Stimulated activated CD8-positive, alpha-beta memory T cell treated with anti-CD3 and anti-CD28 coated beads, Interleukin-4, amount 100 ng/mL, for 24 hours (primary cell): Measurements from ENCODE around the gene TMEM116.

Source experiments
- DNase-seq: peaks from one replicate; pipeline ENCODE4 v3.0.0-alpha.2; 2020; ENCODE audit warnings: low read depth

Gene TMEM116

GRCh38 chr12:111893287-111893686, 119.7 kb downstream of the TMEM116 start:
- DNase-seq = no peak

DNA sequence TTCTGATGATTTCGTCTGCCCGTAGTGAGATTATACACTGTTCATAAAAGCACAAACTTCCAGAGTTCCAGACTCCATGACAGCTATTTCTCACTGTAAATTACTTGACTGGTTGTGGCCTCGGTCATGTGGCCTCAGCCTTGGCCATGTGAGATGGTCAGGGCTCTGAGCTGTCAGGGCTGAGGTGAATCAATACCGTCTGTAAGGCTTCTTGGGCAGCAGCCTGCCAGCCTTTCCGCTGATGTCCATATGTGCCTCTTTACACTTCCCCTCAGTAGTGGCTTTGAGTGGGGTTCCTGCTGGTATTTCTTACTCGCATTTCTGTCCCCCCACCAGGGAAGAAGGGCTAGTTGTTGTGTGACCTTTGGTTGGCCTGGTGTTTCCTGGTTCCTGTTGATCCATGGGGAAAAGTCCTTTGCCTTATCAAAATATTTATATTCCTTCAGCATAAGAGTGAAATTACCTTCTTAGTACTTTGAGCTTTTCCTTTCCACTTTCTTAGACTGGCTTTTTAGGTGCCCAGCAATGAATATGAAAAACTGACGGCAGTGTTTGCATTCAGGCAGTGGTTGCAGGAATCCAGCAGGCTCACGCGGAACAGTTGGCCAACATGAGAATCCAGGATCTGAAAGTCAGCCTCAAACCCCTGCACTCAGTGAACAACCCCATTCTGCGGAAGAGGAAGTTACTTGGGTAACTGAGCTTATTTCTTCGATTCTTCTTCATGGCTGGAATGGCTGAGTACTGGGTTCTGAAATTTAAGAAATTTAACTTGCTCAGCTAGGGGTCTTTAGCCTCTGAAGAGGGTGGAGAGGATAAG, 124.8 kb downstream of the TMEM116 start:
- no peak for DNase-seq

- DNase-seq = no peak
Observed at GRCh38 chr12:111886662-111887545, 126.1 kb downstream of the TMEM116 start.

GRCh38 chr12:111881716-111882115, 131.2 kb downstream of the TMEM116 start:
- no peak for DNase-seq
